Spleen (tissue), 11 donors: ENCODE measurements around the gene FOCAD. TPM values are rescaled to one million over a fixed set of nuclear protein-coding genes. Genes with fewer than 3 reads are reported as not detected.

Source experiments
- DNase-seq: peaks from one replicate; pipeline ENCODE4 v3.0.0-alpha.2; 2020
- H3K27ac ChIP-seq, 8 donors: fragments of 200-600 bp; sonication (generic) in 7 of 8; 1 replicate in 4 of 8; 2 replicates in 4 of 8; pipeline versions ENCODE4 v1.5.0 to v1.8.0; 2016 to 2021; ENCODE audit warnings: inconsistent platforms in 4 of 8, mild to moderate bottlenecking in 4 of 8, moderate library complexity in 1 of 8
- H3K27me3 ChIP-seq, 7 donors: fragments of 200-600 bp; sonication (generic) in 6 of 7; replicated peaks in 1 of 7; 1 replicate in 4 of 7; 2 replicates in 3 of 7; pipeline versions ENCODE4 v1.5.0 to v1.8.0; 2016 to 2021; ENCODE audit warnings: inconsistent platforms in 3 of 7, mild to moderate bottlenecking in 1 of 7
- H3K36me3 ChIP-seq, 6 donors: fragments of 200-600 bp; sonication (generic) in 5 of 6; 1 replicate in 4 of 6; 2 replicates in 2 of 6; pipeline versions ENCODE4 v1.5.0 to v1.8.0; 2016 to 2021; ENCODE audit warnings: inconsistent platforms in 2 of 6
- H3K4me1 ChIP-seq, 6 donors: fragments of 200-600 bp; sonication (generic) in 5 of 6; 1 replicate in 3 of 6; 2 replicates in 3 of 6; pipeline versions ENCODE4 v1.5.0 to v1.8.0; 2016 to 2021; ENCODE audit warnings: inconsistent platforms in 3 of 6
- H3K4me3 ChIP-seq, 8 donors: fragments of 200-600 bp; sonication (generic) in 7 of 8; 1 replicate in 4 of 8; 2 replicates in 4 of 8; pipeline versions ENCODE4 v1.5.0 to v1.8.0; 2016 to 2021; ENCODE audit warnings: inconsistent platforms in 4 of 8, mild to moderate bottlenecking in 4 of 8, moderate library complexity in 2 of 8
- H3K9me3 ChIP-seq, 8 donors: fragments of 200-600 bp; sonication (generic) in 7 of 8; 1 replicate in 4 of 8; 2 replicates in 4 of 8; pipeline versions ENCODE4 v1.5.0 to v1.8.0; 2016 to 2021; ENCODE audit warnings: inconsistent platforms in 4 of 8
- POLR2A ChIP-seq, 3 donors: fragments of 450-650 bp; IDR thresholded peaks; one replicate each; pipeline ENCODE4 v1.5.1; 2017; ENCODE audit warnings: antibody characterized with exemption in 3 of 3, mild to moderate bottlenecking in 1 of 3
- POLR2AphosphoS5 ChIP-seq, 3 donors: sonication (generic); formaldehyde crosslinking; IDR thresholded peaks; one replicate each; pipeline ENCODE4 v1.5.1; 2017; ENCODE audit warnings: antibody characterized with exemption in 3 of 3
- WGBS, 5 donors: extraction: QIAGEN DNeasy Blood & Tissue Kit in 3 of 5; methylation state at CpG; one replicate each; pipeline versions ENCODE4 v1.1.5 to v1.1.7; 2013 to 2018; 5-methylcytosine and 5-hydroxymethylcytosine counted together
- intact Hi-C: fragments of 100-400 bp; cut with DNase I; formaldehyde crosslinking; loops from one replicate; pipeline ENCODE4 v1.15.0; 2023; ENCODE audit warnings: low total_unique reads
- polyA plus RNA-seq, 3 donors: library from polyadenylated mRNA; stranded (reverse); fragments of 200-250 nt; gene quantifications; one replicate each; pipeline ENCODE4 v1.2.1, GENCODE V29; 2013
- total RNA-seq, 7 donors: library from RNA; depleted of rRNA in 3 of 7; stranded (reverse); fragments of >200 nt in 3 of 7; fragmentation: NEBNext Ultra II Directional in 4 of 7; extraction: Animal tissue kit (Norgen Biotek cat#: 25700) in 4 of 7; gene quantifications; one replicate each; pipeline versions ENCODE4 v1.1.0 to v1.2.1, GENCODE V29; 2016 to 2021
- TF ChIP-seq, protein P1 (sequence below), 11 experiments: fragments of 200-600 bp in 7 of 11; fragments of 450-650 bp in 4 of 11; sonication (generic) in 4 of 11; IDR thresholded peaks in 8 of 11; conservative IDR thresholded peaks in 3 of 11; 1 replicate in 7 of 11; 2 replicates in 4 of 11; pipeline versions ENCODE4 v1.4.0 to v1.8.0; 2016 to 2021; ENCODE audit warnings: antibody characterized with exemption in 11 of 11, inconsistent platforms in 4 of 11, mild to moderate bottlenecking in 1 of 11
- donor health status: healthy with polysubstance abuse.
- donor health status: DM: no; HTN: no; CAD: no; lungs with moderate emphysema.
- donor health status: DM: no; HTN: no; CAD: no.
- donor health status: Bipolar disorder and iron deficiency.
- donor health status: healthy.
- donor health status: DM: no; HTN: no; CAD: no.
- donor health status: DM: yes; HTN: yes; CAD: no.

FOCAD gene
- total and polyA plus RNA-seq, 10 donors = 3.0 to 33.2 (median 18.6) TPM

- 30 to 62% (median 48%) methylated on average over 4 of the region's 4 CpGs for WGBS, 5 donors
- no peaks in the 10 kb centered on the region for H3K4me1 ChIP-seq
- H3K27me3 ChIP-seq = no peaks in the 10 kb centered on the region
- intact Hi-C loops = no loop called here
- no peak overlapping the region for H3K4me3 ChIP-seq
- H3K27ac ChIP-seq = no peak overlapping the region
- TF ChIP-seq, protein P1, sequence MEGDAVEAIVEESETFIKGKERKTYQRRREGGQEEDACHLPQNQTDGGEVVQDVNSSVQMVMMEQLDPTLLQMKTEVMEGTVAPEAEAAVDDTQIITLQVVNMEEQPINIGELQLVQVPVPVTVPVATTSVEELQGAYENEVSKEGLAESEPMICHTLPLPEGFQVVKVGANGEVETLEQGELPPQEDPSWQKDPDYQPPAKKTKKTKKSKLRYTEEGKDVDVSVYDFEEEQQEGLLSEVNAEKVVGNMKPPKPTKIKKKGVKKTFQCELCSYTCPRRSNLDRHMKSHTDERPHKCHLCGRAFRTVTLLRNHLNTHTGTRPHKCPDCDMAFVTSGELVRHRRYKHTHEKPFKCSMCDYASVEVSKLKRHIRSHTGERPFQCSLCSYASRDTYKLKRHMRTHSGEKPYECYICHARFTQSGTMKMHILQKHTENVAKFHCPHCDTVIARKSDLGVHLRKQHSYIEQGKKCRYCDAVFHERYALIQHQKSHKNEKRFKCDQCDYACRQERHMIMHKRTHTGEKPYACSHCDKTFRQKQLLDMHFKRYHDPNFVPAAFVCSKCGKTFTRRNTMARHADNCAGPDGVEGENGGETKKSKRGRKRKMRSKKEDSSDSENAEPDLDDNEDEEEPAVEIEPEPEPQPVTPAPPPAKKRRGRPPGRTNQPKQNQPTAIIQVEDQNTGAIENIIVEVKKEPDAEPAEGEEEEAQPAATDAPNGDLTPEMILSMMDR (IDR thresholded peaks at IDR 0.05 in 8 of 11, conservative IDR thresholded peaks at IDR 0.05 in 3 of 11) = no peak
- no peak for TF ChIP-seq POLR2A (IDR thresholded peaks at IDR 0.05)
- TF ChIP-seq POLR2AphosphoS5 (IDR thresholded peaks at IDR 0.05) = no peak
- H3K36me3 ChIP-seq = no peaks in the 10 kb centered on the region
- H3K9me3 ChIP-seq = no peaks in the 10 kb centered on the region
- DNase-seq = no peak
Observed at GRCh38 chr9:20865347-20865746, 181.3 kb downstream of the FOCAD start.

GRCh38 chr9:20870115-20870514, 186.1 kb downstream of the FOCAD start:
- no peaks in the 10 kb centered on the region for H3K36me3 ChIP-seq
- H3K27ac ChIP-seq = no peak overlapping the region
- intact Hi-C loops = no loop called here
- no peak for DNase-seq
- 91 to 98% (median 95%) methylated on average over 4 of the region's 4 CpGs for WGBS, 5 donors
- no peaks in the 10 kb centered on the region for H3K9me3 ChIP-seq
- H3K27me3 ChIP-seq = no peaks in the 10 kb centered on the region
- peaks cover 0 to 13% (median 4%) of the 10 kb centered on the region in 6 donors for H3K4me1 ChIP-seq
- TF ChIP-seq, protein P1 (IDR thresholded peaks at IDR 0.05 in 8 of 11, conservative IDR thresholded peaks at IDR 0.05 in 3 of 11) = no peak
- TF ChIP-seq POLR2AphosphoS5 (IDR thresholded peaks at IDR 0.05) (no peak), POLR2A (IDR thresholded peaks at IDR 0.05) (no peak)
- no peak overlapping the region for H3K4me3 ChIP-seq

- DNase-seq = no peak
- intact Hi-C loops = no loop called here
- Histone ChIP-seq H3K27ac (no peak overlapping the region), H3K27me3 (no peaks in the 10 kb centered on the region), H3K36me3 (peaks cover 0 to under 1% (median 0%) of the 10 kb centered on the region in 6 donors), H3K4me1 (peaks cover 0 to 13% (median 4%) of the 10 kb centered on the region in 6 donors), H3K4me3 (no peak overlapping the region), H3K9me3 (no peaks in the 10 kb centered on the region)
- TF ChIP-seq, protein P1 (IDR thresholded peaks at IDR 0.05 in 8 of 11, conservative IDR thresholded peaks at IDR 0.05 in 3 of 11) = no peak
- no peak for TF ChIP-seq POLR2AphosphoS5 (IDR thresholded peaks at IDR 0.05)
- no peak for TF ChIP-seq POLR2A (IDR thresholded peaks at IDR 0.05)
- WGBS, 5 donors = 16 to 63% (median 33%) methylated on average over 1 of the region's 1 CpG
Observed at GRCh38 chr9:20872340-20872977, 188.4 kb downstream of the FOCAD start.

DNA sequence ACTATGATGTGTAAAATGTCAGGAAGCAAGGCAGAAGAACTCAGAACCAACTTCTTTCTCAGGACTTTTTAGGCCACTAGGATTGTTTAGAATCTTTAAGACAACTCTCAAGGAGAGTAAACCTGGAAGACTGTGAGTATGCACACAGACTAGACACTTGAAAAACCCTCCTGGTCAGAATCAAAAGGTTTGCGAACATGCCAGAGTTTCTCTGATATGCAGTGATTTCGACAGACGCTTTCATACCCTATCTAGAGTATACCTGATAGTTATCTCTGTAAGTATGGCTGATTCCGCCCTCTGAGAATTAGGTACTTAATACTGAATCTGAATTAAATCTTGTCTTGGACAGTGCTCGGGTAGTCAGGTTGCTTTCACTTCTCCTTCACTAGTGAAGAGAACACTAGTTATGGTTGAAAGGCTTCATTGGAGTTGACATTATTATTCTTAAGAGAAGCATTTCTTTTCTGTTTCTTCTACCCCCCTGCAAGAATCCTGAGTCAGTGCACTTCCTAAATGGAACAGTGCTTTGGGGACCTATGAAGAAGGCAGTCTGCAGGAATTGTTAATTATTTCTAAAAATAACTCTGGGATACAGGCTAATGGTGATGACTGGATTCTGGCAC, 189.3 kb downstream of the FOCAD start:
- Histone ChIP-seq H3K9me3 (no peaks in the 10 kb centered on the region), H3K4me3 (no peak overlapping the region), H3K27ac (no peak overlapping the region), H3K36me3 (peaks cover 0 to 7% (median 0%) of the 10 kb centered on the region in 6 donors), H3K27me3 (no peaks in the 10 kb centered on the region), H3K4me1 (peaks cover 0 to 13% (median 4%) of the 10 kb centered on the region in 6 donors)
- WGBS, 5 donors = 87 to 93% (median 89%) methylated on average over 5 of the region's 5 CpGs
- intact Hi-C loops = no loop called here
- DNase-seq = no peak
- TF ChIP-seq POLR2A (IDR thresholded peaks at IDR 0.05) (no peak), POLR2AphosphoS5 (IDR thresholded peaks at IDR 0.05) (no peak)
- TF ChIP-seq, protein P1 (IDR thresholded peaks at IDR 0.05 in 8 of 11, conservative IDR thresholded peaks at IDR 0.05 in 3 of 11) = no peak
